WERI-Rb-1 (cell line): ENCODE measurements around the gene RAB35.

Experiments used
- DNase-seq: peaks from one replicate; pipeline ENCODE4 v3.0.0-alpha.2; 2020
- H3K27ac ChIP-seq: fragments of 250-450 bp; sonication (Bioruptor Pico); 2 replicates; pipeline ENCODE4 v1.5.1; 2020; ENCODE audit warnings: mild to moderate bottlenecking, moderate library complexity
- H3K27me3 ChIP-seq: fragments of 250-450 bp; sonication (Bioruptor Pico); 2 replicates; pipeline ENCODE4 v1.5.1; 2021; ENCODE audit warnings: mild to moderate bottlenecking, low read depth, moderate library complexity; ENCODE audit not compliant: insufficient read depth, severe bottlenecking
- H3K36me3 ChIP-seq: fragments of 250-450 bp; sonication (Bioruptor Pico); 2 replicates; pipeline ENCODE4 v1.5.1; 2020; ENCODE audit warnings: mild to moderate bottlenecking, moderate library complexity
- H3K4me3 ChIP-seq: 2 replicates; pipeline ENCODE4 v1.5.1; 2011; ENCODE audit warnings: low read depth, mild to moderate bottlenecking, control low read depth, low read length
- H3K9me3 ChIP-seq: fragments of 250-450 bp; sonication (Bioruptor Pico); 2 replicates; pipeline ENCODE4 v1.5.1; 2021; ENCODE audit warnings: mild to moderate bottlenecking, moderate library complexity; ENCODE audit not compliant: severe bottlenecking
- CTCF ChIP-seq: IDR thresholded peaks from 2 replicates; pipeline ENCODE4 v1.5.1; 2011; ENCODE audit warnings: low read depth, mild to moderate bottlenecking, control low read depth, inconsistent platforms, low read length

RAB35 gene

DNA sequence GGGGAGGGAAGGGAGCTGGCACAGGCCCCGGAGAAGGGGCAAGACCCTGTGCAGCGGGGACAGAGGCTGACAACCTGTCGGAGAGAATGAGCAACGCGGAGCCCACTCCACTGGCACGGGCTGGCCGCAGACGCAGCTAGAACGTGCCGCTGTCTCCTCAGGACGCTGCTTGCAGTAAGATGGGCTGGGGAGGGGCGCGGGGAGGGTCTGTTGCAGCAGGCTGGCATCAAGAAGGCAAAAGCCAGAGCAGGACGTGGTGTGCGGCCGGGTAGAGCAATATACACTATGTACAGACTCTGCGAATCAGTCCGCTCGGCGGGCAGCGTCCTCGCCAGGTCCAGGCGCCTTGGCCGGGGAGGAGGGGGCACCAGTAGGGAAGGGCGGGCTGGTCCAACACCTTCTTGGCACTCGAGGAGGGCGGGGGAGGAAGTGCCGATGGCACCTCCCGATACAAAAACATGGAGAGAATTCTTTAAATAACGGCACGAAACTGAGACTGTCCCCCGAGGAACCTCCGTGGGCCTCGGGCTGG lies 19.8 kb downstream of the RAB35 start:
- Histone ChIP-seq H3K27me3 (no peaks in the 10 kb centered on the region), H3K4me3 (no peak overlapping the region), H3K27ac (no peak overlapping the region), H3K36me3 (peaks cover 62% of the 10 kb centered on the region), H3K9me3 (no peaks in the 10 kb centered on the region)
- no peak for DNase-seq
- no peak for TF ChIP-seq CTCF

DNA sequence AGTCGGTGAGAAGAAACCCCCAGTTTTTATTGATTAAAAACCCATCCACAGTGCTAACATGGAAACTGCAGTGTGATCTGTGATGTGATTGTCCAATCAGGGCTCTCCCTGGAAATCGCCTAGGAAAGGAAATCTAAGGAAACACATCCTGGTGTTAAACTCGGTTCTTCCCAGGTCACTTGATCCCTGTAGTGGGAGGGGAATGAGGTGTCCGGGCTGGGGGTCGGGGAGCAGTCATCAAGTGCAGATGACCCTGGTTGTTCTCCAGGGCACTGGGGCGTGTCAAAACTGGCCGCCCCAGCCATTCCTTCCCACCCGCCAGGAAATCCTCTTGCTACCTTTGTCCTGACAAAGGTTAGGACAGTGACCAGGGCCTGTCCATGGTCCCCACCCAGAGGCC lies 20.8 kb downstream of the RAB35 start:
- H3K4me3 ChIP-seq, result no peak overlapping the region
- DNase-seq, result no peak
- H3K27ac ChIP-seq, result no peak overlapping the region
- no peaks in the 10 kb centered on the region for H3K27me3 ChIP-seq
- TF ChIP-seq CTCF, result no peak
- peaks cover 60% of the 10 kb centered on the region for H3K36me3 ChIP-seq
- H3K9me3 ChIP-seq, result no peaks in the 10 kb centered on the region

DNA sequence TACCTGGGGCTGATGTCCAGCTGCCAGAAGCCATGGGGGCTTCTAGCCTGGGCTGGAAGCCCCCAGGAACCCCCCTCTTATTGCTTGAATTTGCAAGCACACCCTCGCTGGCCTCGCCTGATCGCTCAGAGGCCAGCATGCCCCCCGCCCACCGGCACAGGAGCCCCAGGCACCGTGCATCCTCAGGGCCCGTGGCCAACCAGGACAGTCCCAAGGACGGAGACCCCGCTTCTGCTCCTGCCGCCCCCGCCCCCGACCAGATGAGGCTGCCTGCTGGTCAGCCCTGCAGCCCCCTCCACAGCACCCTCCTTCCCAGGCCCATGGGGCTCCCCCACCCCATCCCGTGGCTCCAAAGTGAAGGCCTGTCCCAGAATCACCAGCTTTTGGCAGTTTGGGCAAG lies 21.2 kb downstream of the RAB35 start:
- H3K9me3 ChIP-seq, result no peaks in the 10 kb centered on the region
- no peak for DNase-seq
- H3K4me3 ChIP-seq, result no peak overlapping the region
- H3K36me3 ChIP-seq, result peaks cover 56% of the 10 kb centered on the region
- TF ChIP-seq CTCF, result no peak
- H3K27me3 ChIP-seq, result no peaks in the 10 kb centered on the region
- no peak overlapping the region for H3K27ac ChIP-seq

DNA sequence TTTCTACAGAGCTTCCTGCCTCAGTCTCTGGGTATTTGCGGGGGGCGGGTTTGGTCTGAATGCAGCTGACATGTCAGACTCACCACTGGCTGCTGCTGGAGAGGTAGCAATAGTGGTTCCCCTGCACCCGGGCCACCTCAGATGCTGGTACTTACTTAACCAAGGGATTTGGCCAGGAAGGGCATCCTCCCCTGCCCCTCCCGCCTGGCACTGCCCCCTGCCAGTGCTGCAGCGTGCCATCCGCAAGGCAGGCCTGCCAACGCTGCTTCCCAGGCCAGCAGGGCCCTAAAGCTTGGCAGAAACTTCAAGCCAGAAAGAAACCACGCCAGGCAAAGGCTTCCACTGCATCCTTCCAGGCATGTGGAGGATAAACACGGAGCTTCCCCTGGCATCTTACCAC lies 22.1 kb downstream of the RAB35 start:
- H3K27ac ChIP-seq, result no peak overlapping the region
- H3K4me3 ChIP-seq, result no peak overlapping the region
- no peaks in the 10 kb centered on the region for H3K27me3 ChIP-seq
- TF ChIP-seq CTCF, result no peak
- DNase-seq, result no peak
- peaks cover 49% of the 10 kb centered on the region for H3K36me3 ChIP-seq
- H3K9me3 ChIP-seq, result no peaks in the 10 kb centered on the region

DNA sequence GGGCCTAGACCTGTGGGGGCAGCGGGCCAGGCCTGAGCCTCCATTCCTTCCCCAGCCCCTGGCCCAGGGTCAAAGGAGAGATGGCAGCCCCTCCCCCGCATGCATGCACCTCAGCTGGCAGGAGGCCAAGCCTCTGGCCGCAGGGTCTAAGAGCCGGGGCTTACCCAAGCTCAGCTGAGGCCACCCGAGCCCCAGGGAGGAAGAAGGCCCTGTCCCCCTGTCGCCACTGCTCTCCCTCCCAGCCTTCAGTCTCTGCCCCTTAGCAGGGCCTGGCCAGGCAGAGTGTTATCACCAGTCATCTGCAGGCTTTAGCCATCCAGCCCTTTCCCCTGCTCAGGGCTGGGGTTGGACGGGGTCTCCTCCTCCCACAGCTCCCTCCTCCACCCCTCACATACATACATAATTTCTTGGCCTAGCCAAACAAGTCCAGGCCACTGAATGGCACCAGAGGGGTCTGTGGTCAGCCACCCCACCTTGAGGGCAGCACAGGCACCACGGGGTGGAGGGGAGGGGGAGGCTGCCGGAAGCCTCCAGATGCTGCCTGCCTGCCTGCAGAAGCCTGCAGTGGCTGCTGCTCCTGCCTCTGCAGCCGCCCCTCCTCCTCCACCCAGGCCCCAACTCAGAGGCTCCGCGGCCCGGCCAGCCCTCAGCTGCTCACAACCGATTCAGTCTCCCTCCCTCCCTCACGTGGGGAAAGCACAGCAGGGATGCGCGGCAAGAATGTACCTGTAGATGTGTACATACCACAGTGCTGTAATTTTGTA lies 22.8 kb downstream of the RAB35 start:
- no peak overlapping the region for H3K4me3 ChIP-seq
- H3K27me3 ChIP-seq, result no peaks in the 10 kb centered on the region
- peak; percentile 68 for DNase-seq
- no peak for TF ChIP-seq CTCF
- no peaks in the 10 kb centered on the region for H3K9me3 ChIP-seq
- peaks cover 47% of the 10 kb centered on the region for H3K36me3 ChIP-seq
- H3K27ac ChIP-seq, result peak overlapping the region; percentile 15

DNA sequence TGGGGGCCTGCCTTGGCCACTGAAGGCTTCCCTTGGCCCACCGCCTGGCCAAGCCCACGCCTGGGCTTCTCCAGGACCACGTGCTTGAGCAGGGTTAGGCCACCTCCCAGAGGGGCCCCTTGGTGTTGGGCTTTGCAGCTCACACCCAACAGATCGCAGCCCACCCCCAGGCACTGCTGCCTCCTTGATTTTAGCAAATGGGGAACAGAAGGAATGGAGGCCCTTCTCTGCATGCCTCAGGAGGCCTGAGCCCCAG lies 23.3 kb downstream of the RAB35 start:
- Histone ChIP-seq H3K9me3 (no peaks in the 10 kb centered on the region), H3K36me3 (peaks cover 42% of the 10 kb centered on the region), H3K27ac (peak overlapping the region; percentile 15; the same call in 1 of the 2 replicates), H3K4me3 (no peak overlapping the region), H3K27me3 (no peaks in the 10 kb centered on the region)
- no peak for DNase-seq
- TF ChIP-seq CTCF, result no peak
